LNCAP (cell line): Measurements from ENCODE around the gene GARIN5A.

Experiments
- TF ChIP-seq, protein P1 (sequence below): fragments of 450-650 bp; IDR thresholded peaks from 2 replicates; pipeline ENCODE4 v1.5.1; 2017; ENCODE audit warnings: mild to moderate bottlenecking

Gene GARIN5A

GRCh38 chr19:50462970-50463369 is 13.7 kb downstream of the GARIN5A start:
- TF ChIP-seq, protein P1, sequence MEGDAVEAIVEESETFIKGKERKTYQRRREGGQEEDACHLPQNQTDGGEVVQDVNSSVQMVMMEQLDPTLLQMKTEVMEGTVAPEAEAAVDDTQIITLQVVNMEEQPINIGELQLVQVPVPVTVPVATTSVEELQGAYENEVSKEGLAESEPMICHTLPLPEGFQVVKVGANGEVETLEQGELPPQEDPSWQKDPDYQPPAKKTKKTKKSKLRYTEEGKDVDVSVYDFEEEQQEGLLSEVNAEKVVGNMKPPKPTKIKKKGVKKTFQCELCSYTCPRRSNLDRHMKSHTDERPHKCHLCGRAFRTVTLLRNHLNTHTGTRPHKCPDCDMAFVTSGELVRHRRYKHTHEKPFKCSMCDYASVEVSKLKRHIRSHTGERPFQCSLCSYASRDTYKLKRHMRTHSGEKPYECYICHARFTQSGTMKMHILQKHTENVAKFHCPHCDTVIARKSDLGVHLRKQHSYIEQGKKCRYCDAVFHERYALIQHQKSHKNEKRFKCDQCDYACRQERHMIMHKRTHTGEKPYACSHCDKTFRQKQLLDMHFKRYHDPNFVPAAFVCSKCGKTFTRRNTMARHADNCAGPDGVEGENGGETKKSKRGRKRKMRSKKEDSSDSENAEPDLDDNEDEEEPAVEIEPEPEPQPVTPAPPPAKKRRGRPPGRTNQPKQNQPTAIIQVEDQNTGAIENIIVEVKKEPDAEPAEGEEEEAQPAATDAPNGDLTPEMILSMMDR: no peak

DNA sequence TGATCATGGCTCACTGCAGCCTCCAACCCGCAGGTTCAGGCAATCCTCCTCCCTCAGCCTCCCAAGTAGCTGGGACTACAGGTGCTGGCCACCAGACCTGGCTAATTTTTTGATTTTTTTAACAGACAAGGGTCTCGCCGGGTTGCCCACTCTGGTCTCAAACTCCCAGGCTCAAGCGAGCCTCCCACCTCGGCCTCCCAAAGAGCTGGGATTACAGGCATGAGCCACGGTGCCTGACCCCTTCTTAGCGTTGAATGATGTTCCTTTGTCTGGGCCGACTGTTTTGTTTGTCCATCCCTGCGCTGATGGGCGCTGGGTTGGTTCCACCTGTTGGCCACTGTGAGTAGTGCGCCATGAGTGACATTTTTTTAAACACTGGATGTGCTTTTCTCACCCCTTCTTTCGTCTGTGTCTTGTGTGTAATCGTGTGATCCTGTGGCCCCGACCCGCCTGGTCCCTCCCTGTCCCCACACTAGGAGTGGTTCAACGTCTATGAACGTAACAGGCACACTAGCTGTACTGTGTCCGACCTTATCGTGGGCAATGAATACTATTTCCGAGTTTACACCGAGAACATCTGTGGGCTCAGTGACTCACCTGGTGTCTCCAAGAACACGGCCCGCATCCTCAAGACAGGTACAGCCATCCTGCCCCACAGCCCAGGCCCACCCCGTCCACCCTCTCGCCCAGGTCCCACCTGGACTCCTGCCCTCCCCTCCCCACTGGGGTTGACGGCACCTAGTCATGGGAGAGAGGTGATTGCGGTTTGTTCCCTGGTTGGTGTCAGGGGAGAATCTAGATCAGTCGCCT is 15.4 kb downstream of the GARIN5A start:
- TF ChIP-seq, protein P1: peak; percentile 82

- TF ChIP-seq, protein P1: no peak
Observed at GRCh38 chr19:50460161-50460765, 16.4 kb downstream of the GARIN5A start.

DNA sequence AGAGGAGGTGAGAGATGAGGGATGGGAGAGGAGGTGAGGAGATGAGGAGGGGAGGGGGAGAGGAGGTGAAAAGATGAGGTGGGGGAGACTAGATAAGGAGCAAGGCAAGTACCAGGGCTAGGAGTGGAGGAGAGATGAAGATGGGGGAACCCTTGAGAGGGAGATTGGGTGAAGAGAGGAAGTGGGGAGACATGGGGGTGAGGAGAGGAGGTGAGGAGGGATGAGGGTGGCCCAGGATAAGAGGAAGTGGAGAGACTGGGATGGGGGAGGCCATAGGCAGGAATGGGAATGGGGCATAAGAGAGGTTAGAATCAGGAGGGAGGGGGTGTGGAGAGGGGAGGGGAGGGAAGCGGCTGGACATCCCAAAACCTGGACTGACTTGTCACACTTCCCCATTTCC is 17.0 kb downstream of the GARIN5A start:
- TF ChIP-seq, protein P1: no peak

DNA sequence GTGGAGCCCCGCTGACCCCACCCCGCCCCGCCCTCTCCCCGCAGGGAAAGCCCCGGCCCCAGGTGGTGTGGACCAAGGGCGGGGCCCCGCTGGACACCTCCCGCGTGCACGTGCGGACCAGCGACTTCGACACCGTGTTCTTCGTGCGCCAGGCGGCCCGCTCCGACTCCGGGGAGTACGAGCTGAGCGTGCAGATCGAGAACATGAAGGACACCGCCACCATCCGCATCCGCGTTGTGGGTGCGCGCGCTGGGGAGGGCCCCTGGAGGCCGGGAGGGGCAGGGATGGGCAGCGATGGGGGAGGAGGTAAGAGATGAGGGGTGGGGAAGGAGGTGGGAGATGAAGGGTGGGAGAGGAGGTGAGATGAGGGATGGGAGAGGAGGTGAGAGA is 17.6 kb downstream of the GARIN5A start:
- TF ChIP-seq, protein P1: no peak

DNA sequence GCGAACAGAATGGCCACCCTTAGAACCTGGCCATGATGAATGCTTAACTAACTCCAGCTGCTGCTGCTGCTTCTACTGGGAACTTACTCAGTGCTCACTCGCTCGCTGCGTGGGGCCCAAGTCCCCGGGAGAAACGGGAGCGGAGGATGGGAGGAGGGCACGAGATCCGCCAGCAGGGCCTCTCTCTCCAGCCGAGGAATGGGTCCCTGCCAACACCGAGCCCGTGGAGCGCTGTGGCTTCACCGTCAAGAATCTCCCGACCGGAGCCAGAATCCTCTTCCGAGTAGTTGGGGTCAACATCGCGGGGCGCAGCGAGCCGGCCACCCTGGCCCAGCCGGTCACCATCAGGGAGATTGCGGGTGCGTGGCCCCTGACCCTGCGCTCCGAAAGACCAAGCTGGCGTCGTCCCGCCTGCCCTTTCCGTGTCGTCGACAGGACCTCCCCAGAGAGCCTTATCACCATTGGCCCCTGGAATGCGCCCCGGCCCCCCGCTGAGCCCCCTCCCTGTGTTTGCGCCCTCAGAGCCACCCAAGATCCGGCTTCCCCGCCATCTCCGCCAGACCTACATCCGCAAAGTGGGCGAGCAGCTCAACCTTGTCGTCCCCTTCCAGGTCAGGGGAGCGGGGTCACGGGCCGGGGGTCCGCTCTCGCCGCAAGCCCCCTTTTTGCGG is 18.1 kb downstream of the GARIN5A start:
- TF ChIP-seq, protein P1: no peak

GRCh38 chr19:50457300-50457699 is 19.3 kb downstream of the GARIN5A start:
- TF ChIP-seq, protein P1: no peak
